HG02970 (cell line): Measurements from ENCODE around the gene ANXA8.

Source experiments
- ATAC-seq: cut with Tn5 transposase; IDR thresholded peaks from one replicate; pipeline ENCODE4 v1.9.1; 2021; ENCODE audit warnings: mild to moderate bottlenecking, moderate library complexity, moderate number of reproducible peaks; ENCODE audit not compliant: unreplicated experiment, low FRiP score

ANXA8 gene

GRCh38 chr10:47449102-47449978, 34.6 kb downstream of the ANXA8 start:
- no peak for ATAC-seq

DNA sequence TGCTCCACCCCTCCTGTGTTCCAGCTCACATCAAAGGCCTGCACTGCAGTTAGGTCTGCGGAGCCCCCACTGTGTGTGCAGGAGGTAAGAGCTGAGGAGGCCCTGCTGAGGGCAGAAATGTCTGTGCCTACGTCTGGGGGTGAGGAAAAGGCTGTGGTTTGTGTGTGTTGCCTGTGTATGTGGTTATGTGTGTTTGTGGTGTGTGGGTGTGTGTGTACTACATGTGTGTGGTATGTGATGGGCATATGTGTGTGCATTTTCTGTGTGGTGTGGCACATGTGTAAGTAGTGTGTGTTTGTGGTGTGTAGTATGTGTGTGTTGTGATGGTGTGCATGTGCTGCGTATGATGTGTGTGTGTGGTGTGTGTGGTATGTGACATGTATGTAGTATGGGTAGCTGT, 36.2 kb downstream of the ANXA8 start:
- ATAC-seq: no peak

DNA sequence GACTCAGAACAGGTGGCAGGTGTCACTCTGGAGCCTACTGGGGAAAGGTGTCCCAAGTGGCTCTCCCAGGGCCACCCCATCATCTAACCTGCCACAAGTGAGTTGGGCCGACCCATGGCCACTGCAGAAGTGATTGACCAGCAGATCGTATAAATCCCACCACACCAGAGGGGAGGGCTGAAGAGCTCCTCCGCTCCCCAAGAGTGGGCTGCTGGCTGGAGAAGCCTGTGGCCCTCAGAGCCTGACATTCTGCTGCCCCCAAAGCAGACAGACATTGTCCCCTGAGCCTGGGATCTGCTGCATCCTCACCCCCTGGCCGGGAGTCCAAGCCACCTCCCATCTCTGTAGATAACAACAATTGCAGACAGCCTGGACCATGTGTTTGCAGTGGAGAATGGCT, 36.7 kb downstream of the ANXA8 start:
- ATAC-seq: no peak

DNA sequence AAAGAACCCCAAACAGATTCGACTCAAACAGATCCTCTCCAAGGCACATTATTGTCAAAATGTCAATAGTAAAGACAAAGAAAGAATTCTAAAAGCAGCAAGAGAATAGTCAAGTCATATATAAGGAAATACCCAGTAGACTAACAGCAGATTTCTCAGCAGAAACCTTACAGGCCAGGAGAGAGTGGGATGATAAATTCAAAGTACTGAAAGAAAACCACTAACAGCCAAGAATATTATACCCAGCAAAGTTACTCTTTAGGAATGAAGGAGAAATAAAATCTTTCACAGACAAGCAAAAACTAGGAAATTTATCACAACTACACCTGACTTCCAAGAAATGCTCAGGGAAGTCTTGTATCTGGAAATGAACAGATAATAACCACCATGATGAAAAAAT, 38.2 kb downstream of the ANXA8 start:
- ATAC-seq: no peak

DNA sequence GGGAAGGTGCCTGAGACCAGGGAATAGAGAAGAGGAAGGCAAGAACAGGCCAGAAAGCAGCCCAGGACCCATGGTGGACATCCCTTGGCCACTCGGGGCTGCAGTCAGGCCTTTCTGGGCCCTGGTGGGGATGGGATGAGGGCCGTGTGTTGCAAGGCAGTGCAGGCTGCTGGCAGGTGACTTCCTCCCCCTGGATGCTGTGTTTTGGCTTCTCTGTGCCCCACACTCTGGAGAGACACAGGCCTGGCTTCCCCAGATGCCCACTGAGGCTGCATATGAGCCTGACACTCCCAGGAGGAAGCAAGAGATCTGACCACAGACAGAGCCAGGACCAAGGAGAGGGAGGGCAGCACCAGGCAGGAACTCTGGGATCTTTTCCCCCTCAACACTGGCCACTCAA, 39.9 kb downstream of the ANXA8 start:
- ATAC-seq: no peak

DNA sequence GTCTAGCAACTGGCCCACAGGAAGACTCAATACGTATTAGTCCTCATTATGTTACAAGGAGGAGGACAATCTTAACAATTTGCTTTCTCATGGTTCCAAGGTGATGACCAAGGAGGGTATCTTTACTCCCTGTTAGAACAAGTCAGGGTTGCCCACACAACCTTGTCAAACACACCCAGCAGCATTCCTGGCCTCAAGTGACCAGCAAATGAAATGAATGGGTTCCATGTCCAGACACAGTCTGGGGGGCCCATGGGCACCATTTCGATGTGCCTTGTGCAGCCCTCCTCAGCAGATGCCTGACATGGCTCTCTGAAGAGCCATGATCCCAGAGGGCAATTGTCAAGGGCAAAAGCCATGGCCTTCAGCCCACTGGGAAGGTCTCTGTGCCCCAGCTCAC, 40.8 kb downstream of the ANXA8 start:
- ATAC-seq: no peak

DNA sequence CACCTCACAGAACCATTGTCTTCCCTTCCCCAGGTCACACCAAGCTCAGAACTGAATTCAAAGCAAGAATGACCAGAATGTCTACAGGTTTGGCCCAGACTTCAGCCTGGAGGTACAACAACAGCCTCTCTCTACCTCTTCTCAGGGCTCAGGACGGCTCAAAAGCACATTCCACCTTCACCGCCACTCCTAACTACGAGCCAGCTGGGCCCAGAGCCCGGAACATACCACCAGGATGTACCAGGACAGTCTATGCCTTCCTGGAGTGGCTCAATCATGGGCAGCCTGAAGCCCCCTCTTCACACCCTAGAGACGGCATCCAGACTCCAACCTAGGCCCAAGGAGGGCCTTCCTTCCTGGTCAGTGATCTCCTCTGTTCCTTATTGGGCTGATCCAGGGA, 41.6 kb downstream of the ANXA8 start:
- no peak for ATAC-seq

DNA sequence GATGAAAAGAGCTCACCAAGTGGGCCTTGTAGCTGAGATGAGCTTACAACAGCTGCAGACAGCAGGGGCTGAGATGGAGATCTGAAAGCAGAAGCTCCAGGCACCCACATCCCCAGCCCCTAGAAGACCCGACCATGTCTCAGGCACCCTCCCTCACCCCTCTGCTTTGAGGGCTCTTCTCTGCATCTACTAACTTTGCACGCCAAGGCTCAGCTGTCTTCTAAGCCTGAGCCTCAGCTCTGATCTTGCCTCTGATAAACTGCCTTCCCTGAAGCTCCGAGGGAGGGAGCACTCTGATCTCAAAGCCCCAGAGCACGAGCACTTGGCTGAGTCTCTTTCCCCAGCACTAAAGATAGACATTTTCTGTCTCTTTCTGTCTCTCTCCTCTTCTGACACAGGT, 42.0 kb downstream of the ANXA8 start:
- ATAC-seq: no peak

DNA sequence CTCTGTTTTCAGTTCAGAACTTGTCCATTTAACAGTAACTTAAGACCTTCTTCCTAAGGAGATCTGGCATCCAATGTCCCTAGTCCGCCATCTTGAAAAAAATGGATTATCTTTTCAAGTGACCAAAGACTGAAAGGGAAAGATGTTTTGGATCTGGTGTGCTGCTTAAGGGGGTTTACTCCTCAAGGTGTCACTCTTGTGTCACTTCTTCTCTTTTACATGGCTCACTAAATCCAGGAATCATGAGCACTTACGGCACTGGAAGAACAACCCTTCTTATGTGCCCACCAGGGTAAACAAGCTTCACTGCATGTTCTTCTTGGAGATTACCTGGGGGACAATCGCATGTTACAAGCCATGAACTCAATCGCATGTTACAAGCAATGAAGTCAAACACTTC, 43.7 kb downstream of the ANXA8 start:
- no peak for ATAC-seq

GRCh38 chr10:47438857-47439474, 44.9 kb downstream of the ANXA8 start:
- ATAC-seq: no peak

DNA sequence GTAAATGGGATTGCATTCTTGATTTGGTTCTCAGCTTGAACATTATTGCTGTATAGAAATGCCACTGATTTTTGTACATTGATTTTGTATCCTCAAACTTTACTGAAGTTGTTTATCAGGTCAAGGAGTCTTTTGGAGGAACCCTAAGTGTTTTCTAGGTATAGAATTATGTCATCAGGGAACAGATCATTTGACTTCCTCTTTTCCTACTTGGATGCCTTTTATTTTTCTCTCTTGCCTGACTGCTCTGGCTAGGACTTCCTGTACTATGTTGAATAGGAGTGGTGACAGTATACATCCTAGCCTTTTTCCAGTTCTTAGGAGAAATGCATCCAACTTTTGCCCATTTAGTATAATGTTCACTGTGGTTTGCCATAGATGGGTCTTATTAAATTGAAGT, 48.8 kb downstream of the ANXA8 start:
- no peak for ATAC-seq

- ATAC-seq: no peak
Measured at GRCh38 chr10:47425813-47426419, 58.0 kb downstream of the ANXA8 start.

GRCh38 chr10:47424231-47424630, 59.7 kb downstream of the ANXA8 start:
- no peak for ATAC-seq

DNA sequence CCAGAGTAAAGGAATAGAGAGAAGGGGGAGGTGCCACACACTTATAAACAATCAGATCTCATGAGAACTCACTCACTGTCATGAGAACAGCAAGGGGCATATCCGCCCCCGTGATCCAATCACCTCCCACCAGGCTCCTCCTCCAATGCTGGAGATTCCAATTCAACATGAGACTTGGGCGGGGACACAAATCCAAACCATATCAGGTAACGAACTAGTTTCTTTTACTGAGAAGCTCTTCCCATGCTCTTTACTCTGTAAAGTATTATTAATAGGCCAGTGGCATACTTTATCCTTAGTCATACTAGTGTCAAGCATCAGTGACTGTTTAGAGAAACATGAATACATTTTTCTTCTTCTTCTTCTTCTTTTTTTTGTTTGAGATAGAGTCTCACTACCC, 60.4 kb downstream of the ANXA8 start:
- ATAC-seq: no peak

DNA sequence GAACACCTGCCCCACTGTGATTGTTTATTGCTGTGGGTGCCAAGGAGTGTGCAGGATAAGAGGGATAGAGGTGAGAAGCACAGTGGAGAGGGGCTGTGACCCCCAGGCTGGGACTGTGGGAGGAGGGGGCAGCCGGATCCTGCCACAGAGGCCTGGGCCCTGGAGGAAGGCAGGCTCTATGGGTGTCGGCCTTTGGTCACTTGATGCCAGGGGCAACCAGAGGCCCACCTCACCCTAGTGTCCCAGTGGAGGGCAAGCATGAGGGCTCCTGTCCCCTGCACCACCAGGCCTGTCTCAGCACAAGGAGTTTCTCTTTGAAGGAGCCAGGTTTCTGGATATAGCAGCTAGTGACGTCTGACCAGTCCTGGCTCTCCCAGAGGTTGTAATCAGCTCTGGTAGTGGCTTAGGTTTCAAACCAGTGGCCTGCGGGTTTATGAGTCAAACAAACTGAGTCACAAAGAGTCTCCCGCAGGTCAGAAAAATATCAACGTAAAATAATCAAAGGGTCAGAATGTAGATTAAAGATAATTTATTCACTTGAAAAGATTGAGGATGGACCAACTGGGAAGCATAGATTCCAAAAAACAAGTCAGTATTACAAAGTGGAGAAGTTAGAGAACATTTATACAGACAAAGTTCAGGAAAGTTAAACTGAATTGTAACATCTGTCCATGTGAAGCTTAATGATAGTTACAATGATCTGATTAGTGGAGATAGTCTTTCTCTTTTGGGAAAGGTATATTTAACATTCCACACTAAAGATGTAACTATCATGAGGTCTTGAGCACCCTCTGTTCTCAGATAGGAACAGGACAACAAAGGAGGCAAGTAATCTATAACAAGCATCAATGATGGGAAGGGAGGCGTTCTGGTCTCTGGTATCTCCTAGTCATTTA, 62.6 kb downstream of the ANXA8 start:
- ATAC-seq: no peak

GRCh38 chr10:47420305-47421056, 63.4 kb downstream of the ANXA8 start:
- no peak for ATAC-seq

GRCh38 chr10:47419421-47419820, 64.5 kb downstream of the ANXA8 start:
- no peak for ATAC-seq

- ATAC-seq: no peak
Measured at GRCh38 chr10:47418966-47419365, 64.9 kb downstream of the ANXA8 start.

- no peak for ATAC-seq
Measured at GRCh38 chr10:47418321-47418720, 65.6 kb downstream of the ANXA8 start.
